Measurements from ENCODE around the gene CDH23.

DNA sequence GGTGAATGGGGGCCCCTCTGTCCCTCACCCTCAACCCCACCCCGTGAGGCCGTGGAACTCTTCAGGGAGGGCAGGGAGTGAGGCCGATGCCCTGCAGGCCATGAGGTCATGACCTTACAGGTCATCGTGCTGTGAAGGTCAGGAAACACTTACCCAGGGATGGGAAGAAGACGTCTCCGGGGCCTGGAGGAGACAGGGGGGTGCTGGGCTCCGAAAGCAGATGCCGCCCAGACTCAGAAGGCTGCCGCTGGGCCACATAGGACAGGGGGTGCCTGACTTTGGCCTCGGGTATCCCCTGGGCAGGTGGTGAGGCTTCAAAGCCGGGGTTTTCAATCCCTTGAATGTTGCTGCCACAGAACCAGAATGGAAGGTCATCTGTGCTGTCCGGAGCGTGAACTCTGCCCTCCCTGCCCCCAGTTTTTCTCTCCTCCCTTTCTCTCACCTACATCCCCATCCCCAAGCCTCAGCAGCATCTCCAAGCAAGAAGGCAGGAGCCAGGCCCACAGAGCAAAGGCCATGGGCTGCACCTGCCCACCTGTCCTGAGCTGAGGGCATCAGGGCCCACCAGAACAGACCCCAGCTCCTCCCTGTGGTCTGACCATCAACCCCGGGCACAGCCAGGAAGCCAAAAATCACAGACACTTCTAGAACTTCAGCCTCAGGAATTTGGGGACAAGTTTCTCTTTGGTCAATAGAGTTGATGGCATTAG, 354.9 kb downstream of the CDH23 start:
- TF ChIP-seq, protein P1, sequence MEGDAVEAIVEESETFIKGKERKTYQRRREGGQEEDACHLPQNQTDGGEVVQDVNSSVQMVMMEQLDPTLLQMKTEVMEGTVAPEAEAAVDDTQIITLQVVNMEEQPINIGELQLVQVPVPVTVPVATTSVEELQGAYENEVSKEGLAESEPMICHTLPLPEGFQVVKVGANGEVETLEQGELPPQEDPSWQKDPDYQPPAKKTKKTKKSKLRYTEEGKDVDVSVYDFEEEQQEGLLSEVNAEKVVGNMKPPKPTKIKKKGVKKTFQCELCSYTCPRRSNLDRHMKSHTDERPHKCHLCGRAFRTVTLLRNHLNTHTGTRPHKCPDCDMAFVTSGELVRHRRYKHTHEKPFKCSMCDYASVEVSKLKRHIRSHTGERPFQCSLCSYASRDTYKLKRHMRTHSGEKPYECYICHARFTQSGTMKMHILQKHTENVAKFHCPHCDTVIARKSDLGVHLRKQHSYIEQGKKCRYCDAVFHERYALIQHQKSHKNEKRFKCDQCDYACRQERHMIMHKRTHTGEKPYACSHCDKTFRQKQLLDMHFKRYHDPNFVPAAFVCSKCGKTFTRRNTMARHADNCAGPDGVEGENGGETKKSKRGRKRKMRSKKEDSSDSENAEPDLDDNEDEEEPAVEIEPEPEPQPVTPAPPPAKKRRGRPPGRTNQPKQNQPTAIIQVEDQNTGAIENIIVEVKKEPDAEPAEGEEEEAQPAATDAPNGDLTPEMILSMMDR (IDR thresholded peaks at IDR 0.05; ENCODE audit: low read depth, low read length, poor library complexity, severe bottlenecking): no peak
- no peak for TF ChIP-seq EZH2phosphoT487 (IDR thresholded peaks at IDR 0.05; ENCODE audit: borderline replicate concordance, low read length)
